GM19238 (cell line): ENCODE measurements around the gene VIT.
"Not testable (repeated sequence)": the region's sequence is repeated elsewhere in the genome, so short reads cannot be mapped to it uniquely, and the experiment has no call there.

Experiments
- DNase-seq: peaks from one replicate; pipeline ENCODE4 v3.0.0; 2011; ENCODE audit warnings: low spot score; ENCODE audit not compliant: insufficient read length

Gene VIT

DNA sequence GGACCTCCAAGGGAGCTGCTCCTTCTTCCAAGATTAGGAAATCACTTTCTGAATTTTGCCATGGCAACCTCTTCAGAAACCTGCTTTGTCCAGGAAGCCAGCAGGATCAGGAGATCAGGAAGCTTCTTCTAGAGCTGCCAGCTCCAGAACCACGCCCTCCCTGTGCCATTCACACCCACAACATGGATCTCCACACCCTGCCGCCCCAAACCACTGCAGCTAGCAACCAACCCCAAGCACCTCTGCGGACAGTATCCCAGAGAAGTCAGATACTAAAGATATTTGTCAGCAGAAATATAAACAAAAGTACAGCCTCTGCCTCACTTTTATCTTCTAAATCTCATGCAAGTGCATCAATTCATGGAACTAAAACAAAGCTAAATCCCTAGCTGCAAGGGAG is 106.4 kb downstream of the VIT start:
- no peak for DNase-seq

DNA sequence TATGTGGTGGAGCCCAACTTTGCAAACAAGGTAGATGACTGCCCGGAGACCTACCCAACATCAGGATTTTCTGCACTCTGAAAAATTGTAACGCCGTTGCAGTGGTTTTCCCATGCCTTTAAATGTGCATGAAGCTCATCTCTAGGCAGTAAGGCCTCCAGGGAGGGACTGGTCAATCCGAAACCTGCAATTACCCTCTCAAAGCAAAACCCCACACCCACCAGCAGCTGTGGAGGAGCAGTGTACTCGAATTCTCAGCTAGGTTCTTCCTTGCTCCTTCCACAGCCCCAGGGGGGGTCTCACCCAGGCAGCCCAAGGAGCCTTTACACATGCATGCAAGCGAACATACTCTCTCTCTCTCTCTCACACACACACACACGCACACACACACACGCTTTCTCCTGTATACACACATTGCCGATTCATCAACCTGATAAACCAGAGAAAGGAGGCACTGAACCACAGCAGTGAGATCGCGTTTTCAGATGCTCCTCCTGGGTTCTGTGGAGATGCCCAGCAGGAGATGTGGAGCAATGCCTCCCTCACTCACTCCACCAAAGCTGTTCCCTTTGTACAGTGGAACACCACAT is 109.2 kb downstream of the VIT start:
- no peak for DNase-seq

DNA sequence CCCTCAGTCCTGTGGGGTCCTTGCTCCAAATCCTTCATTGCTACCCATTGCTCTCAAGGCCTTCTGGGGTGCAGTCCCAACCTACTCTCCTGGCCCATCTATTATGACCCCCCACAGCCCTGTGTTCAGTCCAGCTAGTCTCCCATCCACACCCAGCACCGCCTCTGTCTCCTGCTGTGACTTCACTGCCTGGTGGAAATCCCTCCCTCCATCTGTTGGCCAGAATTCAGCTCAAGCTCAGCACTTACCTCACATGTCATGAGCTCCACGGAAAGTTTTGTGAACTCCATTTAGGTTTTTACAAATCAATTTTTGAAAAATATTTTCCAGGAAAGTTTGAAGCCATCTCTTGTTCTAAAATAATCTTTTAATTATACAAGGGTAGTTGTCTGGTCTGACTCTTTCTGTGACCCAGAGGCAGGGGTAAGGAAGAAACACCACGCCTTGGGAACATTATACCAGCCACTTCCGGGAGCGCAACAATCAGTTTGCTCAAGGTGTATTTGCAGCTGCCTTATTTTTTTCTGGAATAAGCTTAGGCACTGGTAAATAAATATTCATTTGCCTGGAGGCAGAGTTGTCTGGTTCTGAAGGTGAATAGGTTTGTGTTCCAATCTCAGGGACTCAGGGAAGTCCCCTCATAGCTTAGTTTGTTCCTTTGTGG is 110.8 kb downstream of the VIT start:
- DNase-seq = no peak

DNA sequence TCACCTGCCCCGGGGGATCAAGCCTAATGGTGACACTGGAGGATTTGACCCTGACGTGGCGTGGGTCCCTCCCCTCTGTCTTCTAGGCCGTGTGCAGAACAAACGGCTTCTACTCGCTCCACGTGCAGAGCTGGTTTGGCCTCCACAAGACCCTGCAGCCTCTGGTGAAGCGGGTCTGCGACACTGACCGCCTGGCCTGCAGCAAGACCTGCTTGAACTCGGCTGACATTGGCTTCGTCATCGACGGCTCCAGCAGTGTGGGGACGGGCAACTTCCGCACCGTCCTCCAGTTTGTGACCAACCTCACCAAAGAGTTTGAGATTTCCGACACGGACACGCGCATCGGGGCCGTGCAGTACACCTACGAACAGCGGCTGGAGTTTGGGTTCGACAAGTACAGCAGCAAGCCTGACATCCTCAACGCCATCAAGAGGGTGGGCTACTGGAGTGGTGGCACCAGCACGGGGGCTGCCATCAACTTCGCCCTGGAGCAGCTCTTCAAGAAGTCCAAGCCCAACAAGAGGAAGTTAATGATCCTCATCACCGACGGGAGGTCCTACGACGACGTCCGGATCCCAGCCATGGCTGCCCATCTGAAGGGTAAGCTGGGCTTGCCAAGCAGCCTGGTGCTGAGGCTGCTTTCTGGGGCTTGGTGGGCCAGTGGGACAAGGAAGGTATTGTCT is 112.0 kb downstream of the VIT start:
- no peak for DNase-seq

DNA sequence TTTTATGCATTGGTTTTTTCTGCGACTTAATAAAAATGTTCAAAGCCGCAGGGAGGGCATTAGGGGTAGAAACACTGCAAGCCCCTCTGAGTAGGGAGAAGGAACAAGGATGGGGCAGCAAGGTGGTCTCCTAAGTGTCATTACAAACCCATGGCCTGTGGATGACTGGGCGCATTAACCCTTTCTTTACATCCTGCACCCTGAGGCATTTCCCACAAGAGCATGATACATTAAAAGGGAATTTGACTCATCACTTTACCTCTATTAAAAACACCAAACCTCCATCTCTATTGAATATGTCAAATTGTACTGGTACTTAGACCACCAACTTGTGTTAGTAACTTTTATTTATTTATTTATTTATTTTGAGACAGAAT is 112.5 kb downstream of the VIT start:
- no peak for DNase-seq

DNA sequence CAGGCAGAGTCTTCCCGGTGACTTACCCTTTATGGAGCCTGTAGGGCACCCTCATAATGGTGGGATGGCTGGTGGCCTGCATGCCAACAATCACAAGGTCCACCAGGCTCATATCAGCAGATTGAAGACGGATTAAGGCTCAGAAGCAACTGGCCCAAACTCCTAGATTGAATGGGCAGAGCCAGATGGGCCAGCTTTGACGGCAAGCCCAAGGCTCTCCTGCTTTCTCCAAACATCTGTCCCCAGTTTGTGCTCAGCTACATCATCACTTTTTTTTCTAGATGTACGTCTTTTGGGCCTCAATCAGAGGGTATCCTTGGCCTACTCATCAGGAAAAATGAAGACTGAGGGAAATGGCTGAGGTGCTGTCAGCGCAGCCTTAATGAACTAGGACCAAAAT is 114.6 kb downstream of the VIT start:
- no peak for DNase-seq

DNA sequence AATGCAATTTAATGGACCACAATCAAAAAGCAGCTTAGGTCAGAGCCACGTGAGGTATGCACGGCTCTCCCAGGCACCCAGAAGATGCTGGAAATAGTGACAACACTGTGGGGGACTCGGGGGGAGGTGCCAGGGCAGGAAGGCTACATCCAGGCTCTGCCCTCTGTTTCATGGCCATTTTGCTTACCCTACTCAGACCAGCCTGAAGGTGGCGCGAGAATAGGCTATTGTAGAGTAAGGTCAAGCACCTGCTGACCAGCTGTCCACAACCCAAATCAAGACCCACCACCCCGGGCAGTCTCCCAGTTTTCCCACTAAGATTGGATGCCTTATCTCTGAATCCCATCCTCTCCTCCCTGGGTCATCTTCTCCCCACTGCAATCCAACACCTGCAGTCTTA is 115.7 kb downstream of the VIT start:
- DNase-seq = no peak

DNA sequence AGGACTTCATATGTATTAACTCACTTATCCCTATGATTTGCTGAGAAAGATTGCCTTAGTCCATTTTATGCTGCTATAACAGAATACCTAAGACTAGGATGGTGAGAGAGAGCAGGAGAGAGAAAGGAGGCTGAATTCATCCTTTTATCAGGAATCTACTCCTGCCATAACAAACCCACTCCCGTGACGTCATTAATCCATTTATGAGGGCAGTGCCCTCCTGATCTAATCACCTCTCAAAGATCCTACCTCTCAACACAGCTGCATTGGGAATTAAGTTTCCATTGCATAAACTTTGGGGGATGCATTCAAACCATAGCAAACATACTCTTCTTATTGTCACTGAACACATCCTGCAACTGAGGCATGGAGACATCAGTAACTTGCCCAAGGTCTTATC is 122.0 kb downstream of the VIT start:
- DNase-seq = no peak

DNA sequence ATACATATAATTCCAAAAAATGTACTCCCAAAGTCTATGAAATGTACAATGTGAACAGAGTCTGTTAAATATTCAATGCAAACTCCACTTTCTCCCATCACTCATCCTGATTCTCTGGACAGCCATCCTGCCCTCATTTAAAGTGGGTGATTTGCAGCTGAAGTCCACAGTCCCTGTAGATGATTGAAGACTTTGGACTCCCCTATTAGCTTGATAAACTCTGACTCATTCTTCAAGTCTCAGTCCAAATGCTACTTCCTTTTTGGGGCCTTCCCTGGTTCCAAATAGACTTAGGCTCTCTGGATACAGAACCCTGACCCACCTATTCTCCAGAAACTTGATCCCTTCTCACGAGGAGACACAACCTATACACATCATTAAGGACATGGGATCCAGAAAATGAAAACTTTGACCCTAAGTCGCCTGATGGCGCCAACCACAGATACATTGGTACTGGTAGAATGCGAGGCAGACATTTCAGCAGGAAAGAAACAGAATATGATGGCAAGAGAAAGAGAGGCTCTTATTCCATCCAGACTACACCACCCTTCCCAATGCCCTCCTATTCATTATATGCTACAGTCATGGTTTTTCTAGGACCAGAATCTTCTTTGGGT is 122.7 kb downstream of the VIT start:
- no peak for DNase-seq

DNA sequence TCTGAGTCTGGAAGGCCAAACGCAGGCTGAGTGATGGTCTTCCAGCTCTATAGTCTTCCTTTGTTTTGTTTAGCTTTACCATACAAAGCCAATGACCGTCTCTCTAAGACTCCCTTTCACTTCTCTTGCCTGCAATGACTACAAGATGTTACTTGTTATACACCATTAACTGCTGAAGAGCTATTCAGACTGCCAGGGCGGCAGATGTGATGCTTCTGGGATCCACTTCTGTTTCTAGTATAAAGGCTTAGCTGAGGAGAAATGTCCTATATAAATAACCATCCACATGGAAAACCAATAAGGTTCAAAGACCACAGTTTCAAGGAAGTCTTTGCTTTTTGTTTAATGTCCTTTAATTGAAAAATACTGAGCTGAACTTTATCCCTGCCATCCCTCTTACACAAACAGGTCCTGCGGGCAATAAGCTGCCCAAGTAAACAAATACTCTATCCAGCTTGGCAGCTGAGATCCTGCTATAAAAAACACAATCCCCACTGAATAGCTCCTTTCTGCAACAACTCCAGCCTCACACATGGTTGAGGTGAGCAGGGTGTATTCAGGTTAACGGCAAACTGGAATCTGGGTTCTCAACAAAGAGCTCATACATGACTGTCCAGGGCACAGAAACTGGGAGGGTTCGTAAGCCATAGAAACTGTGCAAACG is 124.6 kb downstream of the VIT start:
- DNase-seq = no peak

DNA sequence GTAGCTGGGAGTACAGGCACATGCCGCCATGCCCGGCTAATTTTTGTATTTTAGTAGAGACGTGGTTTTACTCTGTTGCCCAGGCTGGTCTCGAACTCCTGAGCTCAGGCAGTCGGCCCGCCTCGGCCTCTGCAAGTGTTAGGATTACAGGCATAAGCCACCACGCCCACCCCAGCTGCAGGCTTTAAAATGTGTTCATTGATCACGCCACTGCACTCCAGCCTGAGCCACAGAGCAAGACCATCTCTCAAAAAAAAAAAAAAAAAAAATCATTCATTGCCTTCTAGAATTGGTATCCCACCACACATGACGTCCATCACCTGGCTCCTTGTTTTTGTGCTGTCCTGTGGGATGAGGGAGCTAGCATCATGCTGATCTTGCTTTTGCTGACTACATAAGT is 127.4 kb downstream of the VIT start:
- DNase-seq = no peak

DNA sequence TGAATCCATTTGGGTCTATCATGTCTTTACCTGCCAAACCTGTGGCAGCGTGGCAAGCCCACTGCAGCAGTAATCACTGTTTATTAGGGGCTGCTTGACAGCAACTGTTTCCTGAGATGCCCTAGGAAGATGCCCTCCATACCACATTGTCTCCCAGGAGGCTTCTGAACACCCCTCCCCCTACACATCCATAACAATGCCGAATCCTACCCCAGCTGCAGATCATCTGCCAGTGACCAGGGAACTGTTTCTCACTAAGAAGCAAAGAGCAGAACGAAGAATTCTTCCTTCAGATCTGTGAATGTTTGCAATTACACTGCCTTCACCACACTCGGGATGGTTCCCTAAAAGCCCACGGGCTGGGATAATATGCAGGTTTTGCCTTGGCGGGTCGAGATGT is 127.8 kb downstream of the VIT start:
- no peak for DNase-seq

DNA sequence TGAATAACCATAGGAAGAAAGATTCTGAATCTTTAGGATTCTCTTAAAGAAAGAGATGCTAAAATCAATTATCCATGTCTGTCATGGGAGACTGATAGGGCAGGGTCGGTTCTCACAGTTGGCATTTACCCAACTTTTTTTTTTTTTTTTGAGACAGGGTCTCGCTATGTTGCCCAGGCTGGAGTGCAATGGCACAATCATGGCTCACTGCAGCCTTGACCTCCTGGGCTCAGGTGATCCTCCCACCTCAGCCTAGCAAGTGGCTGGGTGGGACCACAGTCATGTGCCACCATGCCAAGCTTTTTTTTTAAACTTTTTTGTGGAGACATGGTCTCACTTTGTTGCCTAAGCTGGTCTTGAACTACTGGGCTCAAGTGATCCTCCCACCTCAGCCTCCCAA is 128.2 kb downstream of the VIT start:
- not testable (repeated sequence) for DNase-seq

DNA sequence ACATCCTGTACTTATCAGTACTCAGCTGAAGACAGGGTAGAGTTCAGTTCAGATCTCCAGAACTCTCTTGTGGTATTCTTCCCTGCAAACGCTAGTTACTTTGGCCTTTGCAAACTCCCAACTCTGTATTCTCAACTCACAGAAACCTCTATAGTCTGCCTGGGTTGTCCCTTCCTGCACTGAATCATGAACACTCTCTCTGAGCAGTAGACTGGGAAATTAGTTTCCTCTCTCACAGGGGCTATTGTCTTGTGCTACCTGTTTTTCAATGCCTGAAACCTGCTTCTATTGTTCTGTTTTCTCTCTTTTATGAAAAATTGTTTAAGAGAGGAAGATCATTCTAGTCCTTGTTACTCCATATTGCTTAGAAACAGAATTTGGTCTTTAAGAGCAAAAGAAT is 134.7 kb downstream of the VIT start:
- no peak for DNase-seq

DNA sequence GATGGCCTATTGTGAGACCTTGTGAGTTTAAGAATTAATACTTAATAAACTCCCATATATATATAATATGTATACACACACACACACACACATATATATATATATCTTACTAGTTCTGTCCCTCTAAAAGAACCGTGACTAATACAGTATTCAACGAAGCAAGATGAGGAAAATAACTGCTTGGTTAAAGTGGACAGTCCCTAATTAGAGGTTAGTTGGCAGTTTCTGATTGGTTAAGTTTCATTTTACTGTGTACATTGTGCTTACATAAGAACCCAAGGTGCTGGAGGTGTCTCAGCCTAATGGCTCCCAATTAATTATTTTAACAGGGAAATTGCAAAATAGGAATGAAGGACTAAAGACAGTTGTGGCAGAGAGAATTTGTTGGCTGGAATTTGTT is 137.7 kb downstream of the VIT start:
- DNase-seq = no peak

DNA sequence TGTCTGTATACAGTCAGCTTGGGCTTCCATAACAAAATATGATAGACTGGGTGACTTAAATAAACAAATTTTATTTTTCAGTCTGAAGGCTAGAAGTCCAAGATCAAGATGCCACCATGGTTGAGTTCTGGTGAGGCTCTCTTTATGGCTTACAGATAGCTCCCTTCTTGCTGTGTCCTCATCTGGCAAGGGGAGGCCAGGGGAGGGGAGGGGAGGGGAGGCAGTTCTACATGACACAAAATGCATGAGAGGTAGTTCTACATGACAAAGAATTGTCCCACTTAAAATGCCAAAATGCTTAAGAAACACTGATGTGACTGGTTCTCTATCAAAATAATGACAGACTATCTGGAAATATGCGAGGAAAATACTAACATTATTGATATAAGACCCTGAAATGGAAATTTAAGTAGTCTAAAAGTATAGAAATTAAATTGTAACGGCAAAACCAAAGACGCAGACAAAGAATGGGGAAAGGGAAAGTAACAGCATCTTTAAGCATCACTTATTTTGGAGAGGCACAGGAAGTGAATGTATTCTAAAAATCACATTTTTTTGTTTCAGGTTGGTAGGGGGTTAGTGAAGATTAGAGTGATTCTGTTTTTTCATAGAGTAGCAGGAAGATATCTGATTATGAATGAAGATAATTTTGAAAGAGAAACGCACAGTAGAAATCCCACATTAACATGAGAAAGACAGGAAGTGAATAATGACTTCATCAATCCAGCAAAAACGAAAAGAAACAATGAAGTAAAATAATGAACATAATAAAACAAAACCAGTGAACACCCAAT is 138.4 kb downstream of the VIT start:
- no peak for DNase-seq

DNA sequence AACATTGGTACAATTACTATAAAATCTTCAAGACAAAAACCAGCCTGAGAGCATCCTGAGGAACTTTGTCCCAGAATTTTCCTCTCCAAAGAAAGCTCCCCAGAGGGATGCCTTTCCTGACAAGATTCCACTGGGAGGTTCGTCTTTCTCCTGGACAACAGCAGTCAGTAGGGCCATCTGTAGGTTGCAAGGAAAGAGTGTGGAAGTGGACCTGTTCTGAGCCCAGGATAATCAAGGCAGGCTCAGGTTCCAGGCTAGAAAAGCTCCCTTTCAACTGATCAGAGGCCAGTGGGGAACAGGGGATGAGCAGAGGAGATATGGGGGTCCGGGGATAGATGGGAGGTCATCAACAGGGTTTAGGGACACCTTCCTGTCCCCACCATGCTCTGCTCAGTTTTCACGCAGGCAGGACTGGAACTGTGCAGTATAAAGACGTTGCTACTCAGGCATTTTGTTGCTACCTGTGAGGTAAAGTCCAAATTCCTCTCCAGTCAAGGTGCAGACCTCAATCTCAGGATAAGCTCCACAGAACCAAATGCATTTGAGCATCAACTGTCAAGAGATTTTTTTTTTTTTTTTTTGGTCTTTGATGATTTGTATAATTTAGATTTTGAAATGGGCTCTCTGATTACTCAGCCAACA is 143.6 kb downstream of the VIT start:
- no peak for DNase-seq

DNA sequence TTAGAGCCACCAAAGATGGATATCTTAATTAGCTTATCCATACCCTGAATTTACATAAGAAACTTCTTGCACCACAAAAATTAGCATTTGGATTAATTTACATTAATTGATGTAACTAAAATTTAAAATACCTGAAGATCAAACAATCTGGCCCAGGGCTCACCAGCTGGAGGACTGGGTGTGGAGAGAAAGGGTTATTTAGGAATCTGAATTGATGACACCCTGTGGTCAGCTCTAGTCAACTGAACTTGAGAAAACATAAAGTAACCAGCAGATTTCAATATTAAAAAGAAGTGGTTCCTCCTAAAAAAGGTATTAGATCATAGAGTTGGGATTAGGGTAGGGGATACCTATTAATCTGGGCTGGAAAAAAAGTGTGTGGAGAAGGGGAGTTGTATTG is 147.3 kb downstream of the VIT start:
- no peak for DNase-seq

DNA sequence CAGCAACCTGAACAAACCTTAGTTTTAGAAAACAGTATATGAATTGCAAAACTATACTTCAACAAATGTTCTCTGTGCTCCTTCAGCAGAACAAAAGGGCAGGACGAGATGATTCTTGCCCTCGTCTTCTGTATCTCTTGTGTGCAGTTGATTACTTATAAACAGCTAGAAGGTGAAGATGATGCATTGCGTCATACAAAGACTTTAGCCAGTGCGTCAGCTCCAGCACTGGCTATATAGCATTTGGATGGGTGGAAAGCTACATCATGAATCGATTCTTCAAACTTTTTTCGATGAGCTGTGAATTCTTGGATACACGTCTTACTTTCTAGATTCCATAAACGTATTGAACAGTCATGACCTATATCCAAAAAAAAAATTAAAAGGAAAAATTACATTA is 152.8 kb downstream of the VIT start:
- DNase-seq = no peak

DNA sequence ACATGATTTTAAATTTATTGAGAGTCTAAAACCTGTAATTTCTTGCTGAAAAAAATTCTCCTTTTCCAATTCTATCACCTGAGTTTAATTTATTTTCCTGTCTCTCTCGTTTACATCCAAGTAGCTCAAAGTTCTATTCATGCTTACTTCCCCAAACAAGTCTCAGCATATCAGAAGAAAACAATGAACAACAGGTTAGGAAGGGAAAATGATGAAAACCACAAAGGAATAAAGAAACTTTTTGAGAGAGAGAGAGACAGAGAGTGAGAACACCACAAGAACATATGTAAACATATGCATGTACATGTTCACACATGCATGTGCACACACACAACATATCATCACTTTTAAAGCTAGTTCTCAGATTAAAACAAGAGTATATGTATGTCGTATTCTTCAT is 157.7 kb downstream of the VIT start:
- DNase-seq = no peak

DNA sequence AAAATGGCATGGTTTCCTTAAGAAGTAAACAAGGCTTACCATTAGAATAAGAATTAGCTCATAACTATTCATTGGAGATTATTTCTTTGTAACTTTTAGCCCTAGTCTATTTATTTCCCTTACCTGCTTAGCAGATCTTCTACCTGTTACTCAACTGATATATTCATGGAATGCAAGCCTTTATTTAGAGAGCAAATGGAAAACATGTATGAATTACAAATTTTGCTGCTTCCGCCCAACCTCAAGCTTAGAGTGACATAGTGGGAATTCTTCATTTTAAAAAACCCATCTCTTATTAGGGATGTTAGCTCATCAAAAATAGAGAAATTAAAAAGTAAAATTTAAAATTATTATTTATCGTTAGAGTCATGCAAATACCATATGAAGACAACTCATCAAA is 158.9 kb downstream of the VIT start:
- no peak for DNase-seq
